A549 (cell line): Measurements from ENCODE around the gene HES6. TPM values are rescaled to one million over a fixed set of nuclear protein-coding genes. Genes with fewer than 3 reads are reported as not detected.
"Not testable (repeated sequence)": the region's sequence is repeated elsewhere in the genome, so short reads cannot be mapped to it uniquely, and the experiment has no call there.

Experiments used
- ATAC-seq, 2 experiments: fragments of 200-7000 bp in 1 of 2; fragments of >200 bp in 1 of 2; cut with Nextera tagmentation in 1 of 2; cut with Tn5 transposase in 1 of 2; 3 replicates each; pipeline versions ENCODE4 v1.8.0 to v1.9.1; 2018 to 2020; ENCODE audit warnings: mild to moderate bottlenecking in 1 of 2, moderate library complexity in 1 of 2
- CTCF ChIA-PET: fragments of 300-600 bp; sonication (Branson Sonifier 250); formaldehyde crosslinking; extraction: SDS; loops from one replicate; lab custom pipeline; 2021; ENCODE audit warnings: antibody characterized with exemption, inconsistent platforms; lab: Yijun Ruan, JAX
- POLR2A ChIA-PET: fragments of 350-600 bp; formaldehyde crosslinking; extraction: SDS; loops from one replicate; lab custom pipeline; 2021; ENCODE audit warnings: antibody characterized with exemption, inconsistent platforms; lab: Yijun Ruan, JAX
- DNase-seq, 2 experiments: peaks; one replicate each; pipeline versions ENCODE4 v3.0.0 to v3.0.0-alpha.2; 2011 to 2016; ENCODE audit warnings: low read depth in 1 of 2, low spot score in 1 of 2
- FAIRE-seq: peaks from 2 replicates; lab custom pipeline; 2011; peaks lifted over from hg19 to GRCh38; lab: Jason Lieb, UNC
- H3K27ac ChIP-seq, 2 experiments: fragments of >200 bp; sonication (Bioruptor Twin); formaldehyde crosslinking; 3 replicates each; pipeline ENCODE4 v1.5.1; 2016 to 2017
- H3K4me1 ChIP-seq: fragments of >200 bp; sonication (Bioruptor Twin); formaldehyde crosslinking; 3 replicates; pipeline ENCODE4 v1.6.1; 2016
- H3K4me2 ChIP-seq: fragments of >200 bp; sonication (Bioruptor Twin); formaldehyde crosslinking; 3 replicates; pipeline ENCODE4 v1.6.1; 2016
- H3K4me3 ChIP-seq: fragments of >200 bp; sonication (Bioruptor Twin); formaldehyde crosslinking; 3 replicates; pipeline ENCODE4 v1.5.1; 2016
- H3K9me3 ChIP-seq: fragments of >200 bp; sonication (Bioruptor Twin); formaldehyde crosslinking; 3 replicates; pipeline ENCODE4 v1.6.1; 2016
- ATOH8 ChIP-seq: fragments of 250-450 bp; sonication (Bioruptor Pico); IDR thresholded peaks from 2 replicates; pipeline ENCODE4 v1.5.0; 2020; ENCODE audit warnings: low read depth, mild to moderate bottlenecking, moderate library complexity
- CBX8 ChIP-seq: fragments of 200-600 bp; sonication (generic); IDR thresholded peaks from 2 replicates; pipeline ENCODE4 v1.6.1; 2016
- E2F6 ChIP-seq: IDR thresholded peaks from 2 replicates; pipeline ENCODE4 v1.6.1; 2012; ENCODE audit warnings: low read depth, borderline replicate concordance
- EHF ChIP-seq: fragments of 250-450 bp; sonication (Bioruptor Pico); IDR thresholded peaks from 2 replicates; pipeline ENCODE4 v1.5.0; 2020; ENCODE audit warnings: mild to moderate bottlenecking
- EHMT2 ChIP-seq: fragments of 200-600 bp; sonication (generic); IDR thresholded peaks from 2 replicates; pipeline ENCODE4 v1.6.1; 2016; ENCODE audit warnings: antibody characterized with exemption, low read depth, mild to moderate bottlenecking, moderate library complexity
- HDAC2 ChIP-seq: fragments of 200-600 bp; sonication (generic); IDR thresholded peaks from 2 replicates; pipeline ENCODE4 v1.6.1; 2016
- HES2 ChIP-seq: fragments of >200 bp; sonication (Bioruptor Twin); formaldehyde crosslinking; IDR thresholded peaks from 2 replicates; pipeline ENCODE4 v1.6.1; 2016
- HMGXB4 ChIP-seq: fragments of 250-450 bp; sonication (Bioruptor Pico); IDR thresholded peaks from 2 replicates; pipeline ENCODE4 v1.5.0; 2021; ENCODE audit warnings: mild to moderate bottlenecking, moderate library complexity, borderline replicate concordance
- JUNB ChIP-seq: fragments of >200 bp; sonication (Bioruptor Twin); formaldehyde crosslinking; IDR thresholded peaks from 2 replicates; pipeline ENCODE4 v1.6.1; 2016
- KDM1A ChIP-seq: fragments of 200-600 bp; sonication (generic); IDR thresholded peaks from 2 replicates; pipeline ENCODE4 v1.6.1; 2016; ENCODE audit warnings: low read depth, mild to moderate bottlenecking
- MYC ChIP-seq: IDR thresholded peaks from 2 replicates; pipeline ENCODE4 v1.6.1; 2012; ENCODE audit warnings: mild to moderate bottlenecking, inconsistent platforms, low read length, improper control_type of control experiment, borderline replicate concordance
- NPAS2 ChIP-seq: fragments of 250-450 bp; sonication (Bioruptor Pico); IDR thresholded peaks from 2 replicates; pipeline ENCODE4 v1.8.0; 2022; ENCODE audit warnings: mild to moderate bottlenecking, moderate library complexity, borderline replicate concordance
- NR3C1 ChIP-seq: fragments of >200 bp; sonication (Bioruptor Twin); formaldehyde crosslinking; IDR thresholded peaks from 3 replicates; pipeline ENCODE4 v1.6.1; 2017
- PBX3 ChIP-seq: IDR thresholded peaks from 2 replicates; pipeline ENCODE4 v1.6.1; 2012
- POLR2AphosphoS2 ChIP-seq: conservative IDR thresholded peaks from 2 replicates; pipeline ENCODE4 v1.6.1; 2012; ENCODE audit warnings: low read length, improper control_type of control experiment, inconsistent platforms
- RNF2 ChIP-seq: fragments of 200-600 bp; sonication (generic); IDR thresholded peaks from 2 replicates; pipeline ENCODE4 v1.6.1; 2016; ENCODE audit warnings: low read depth, mild to moderate bottlenecking, antibody characterized with exemption, moderate library complexity, borderline replicate concordance
- SREBF2 ChIP-seq: fragments of 450-650 bp; IDR thresholded peaks from 2 replicates; pipeline ENCODE4 v1.6.1; 2014; ENCODE audit warnings: mild to moderate bottlenecking, moderate library complexity
- TFCP2L1 ChIP-seq: fragments of 250-450 bp; sonication (Bioruptor Pico); IDR thresholded peaks from 2 replicates; pipeline ENCODE4 v1.5.0; 2021; ENCODE audit warnings: mild to moderate bottlenecking
- WGBS: methylation state at CpG from one replicate; pipeline ENCODE4 v1.1.6; 2017; ENCODE audit errors: missing lambda C conversion rate; 5-methylcytosine and 5-hydroxymethylcytosine counted together
- polyA plus RNA-seq, 4 experiments: library from polyadenylated mRNA; depleted of rRNA in 3 of 4; stranded (reverse); fragments of >200 nt; fragmentation: RNase III in 1 of 4; extraction: RNeasy Plus Mini Kit Qiagen cat#74134 plus additional on column Dnase treatment in 1 of 4; gene quantifications; 2 replicates in 3 of 4; 3 replicates in 1 of 4; pipeline ENCODE4 v1.2.3, GENCODE V29; 2011 to 2017

HES6 gene
- polyA plus RNA-seq, 2 of the 4 experiments (the other 2 are of a cell fraction), result 5.4 to 7.5 TPM

- ChIA-PET POLR2A (no interaction called here), CTCF (interaction anchor here (0.8 to 22.7 kb wide), 8 partner anchors 10 to 834 kb away, joined by 3 to 351 read pairs (median 4); no protein-coding TSS in a partner anchor)
- TF ChIP-seq MYC (no peak), NPAS2 (CRISPR knock-in tag) (no peak), CBX8 (no peak), PBX3 (no peak), KDM1A (no peak), TFCP2L1 (CRISPR knock-in tag) (no peak), E2F6 (no peak), POLR2AphosphoS2 (no peak), RNF2 (no peak), SREBF2 (no peak), HMGXB4 (CRISPR knock-in tag) (no peak), JUNB (no peak), EHMT2 (no peak), HES2 (no peak)
- DNase-seq, result no peak
- no peaks in the 10 kb centered on the region for H3K9me3 ChIP-seq
- no peak overlapping the region for H3K4me2 ChIP-seq
- no peak; a peak in 1 of 6 replicates for ATAC-seq
- WGBS, result 95% methylated on average over 4 of the region's 4 CpGs
- H3K27ac ChIP-seq, result no peak overlapping the region
- H3K4me1 ChIP-seq, result peaks cover 6% of the 10 kb centered on the region; the same call in 2 of the 3 replicates
- no peak overlapping the region for H3K4me3 ChIP-seq
- no peak for FAIRE-seq
Measured at GRCh38 chr2:238272156-238272555, 32.3 kb upstream of the HES6 start.

- H3K4me2 ChIP-seq, H3K27ac ChIP-seq, H3K4me3 ChIP-seq, FAIRE-seq, DNase-seq, ATAC-seq, H3K4me1 ChIP-seq, POLR2A ChIA-PET, H3K9me3 ChIP-seq: not testable (repeated sequence)
- 79% methylated on average over 8 of the region's 8 CpGs for WGBS
- CTCF ChIA-PET, result interaction anchor here (1.0 to 22.7 kb wide), 3 partner anchors 13 to 34 kb away, joined by 3 to 351 read pairs (median 6); no protein-coding TSS in a partner anchor
Measured at GRCh38 chr2:238271686-238272085, 31.8 kb upstream of the HES6 start.

GRCh38 chr2:238271061-238271554 lies 31.3 kb upstream of the HES6 start:
- H3K4me3 ChIP-seq, result no peak overlapping the region
- no peak for ATAC-seq
- no peaks in the 10 kb centered on the region for H3K9me3 ChIP-seq
- peaks cover 9% of the 10 kb centered on the region; the same call in 2 of the 3 replicates for H3K4me1 ChIP-seq
- POLR2A ChIA-PET, result no interaction called here
- DNase-seq, result no peak
- CTCF ChIA-PET, result interaction anchor here (1.2 to 22.7 kb wide), 3 partner anchors 12 to 34 kb away, joined by 4 to 351 read pairs (median 6); no protein-coding TSS in a partner anchor
- H3K4me2 ChIP-seq, result no peak overlapping the region
- 81% methylated on average over 13 of the region's 13 CpGs for WGBS
- H3K27ac ChIP-seq, result no peak overlapping the region
- no peak for FAIRE-seq
- TF ChIP-seq HDAC2 (no peak), EHF (no peak), HES2 (no peak), NR3C1 (no peak), ATOH8 (no peak)
